HAP-1 (cell line): ENCODE results near the gene PTAFR.
"Not testable (repeated sequence)": the region's sequence is repeated elsewhere in the genome, so short reads cannot be mapped to it uniquely, and the experiment has no call there.

Experiments
- DNase-seq, 2 experiments: peaks; one replicate each; pipeline ENCODE4 v3.0.0-alpha.2; 2016 to 2020; ENCODE audit warnings: low spot score in 2 of 2
- H3K27me3 ChIP-seq: fragments of 250-450 bp; sonication (Bioruptor Pico); 2 replicates; pipeline ENCODE4 v1.5.1; 2020; ENCODE audit warnings: low read depth, mild to moderate bottlenecking, moderate library complexity
- H3K36me3 ChIP-seq: fragments of 250-450 bp; sonication (Bioruptor Pico); replicated peaks from 2 replicates; pipeline ENCODE4 v1.5.1; 2020; ENCODE audit warnings: mild to moderate bottlenecking
- H3K4me1 ChIP-seq: fragments of 250-450 bp; sonication (Bioruptor Pico); 2 replicates; pipeline ENCODE4 v1.5.1; 2020; ENCODE audit warnings: mild to moderate bottlenecking
- H3K4me3 ChIP-seq: fragments of 250-450 bp; sonication (Bioruptor Pico); 2 replicates; pipeline ENCODE4 v1.5.1; 2020; ENCODE audit warnings: mild to moderate bottlenecking, moderate library complexity
- H3K9me3 ChIP-seq: fragments of 250-450 bp; sonication (Bioruptor Pico); 2 replicates; pipeline ENCODE4 v1.5.1; 2020; ENCODE audit warnings: mild to moderate bottlenecking, moderate library complexity
- in situ Hi-C: fragments of 300-500 bp; cut with MboI; formaldehyde crosslinking; loops from 3 replicates; pipeline ENCODE4 v1.14.3; 2020; ENCODE audit warnings: low sequenced_read_pairs, inconsistent platforms, mixed read lengths

Gene PTAFR

DNA sequence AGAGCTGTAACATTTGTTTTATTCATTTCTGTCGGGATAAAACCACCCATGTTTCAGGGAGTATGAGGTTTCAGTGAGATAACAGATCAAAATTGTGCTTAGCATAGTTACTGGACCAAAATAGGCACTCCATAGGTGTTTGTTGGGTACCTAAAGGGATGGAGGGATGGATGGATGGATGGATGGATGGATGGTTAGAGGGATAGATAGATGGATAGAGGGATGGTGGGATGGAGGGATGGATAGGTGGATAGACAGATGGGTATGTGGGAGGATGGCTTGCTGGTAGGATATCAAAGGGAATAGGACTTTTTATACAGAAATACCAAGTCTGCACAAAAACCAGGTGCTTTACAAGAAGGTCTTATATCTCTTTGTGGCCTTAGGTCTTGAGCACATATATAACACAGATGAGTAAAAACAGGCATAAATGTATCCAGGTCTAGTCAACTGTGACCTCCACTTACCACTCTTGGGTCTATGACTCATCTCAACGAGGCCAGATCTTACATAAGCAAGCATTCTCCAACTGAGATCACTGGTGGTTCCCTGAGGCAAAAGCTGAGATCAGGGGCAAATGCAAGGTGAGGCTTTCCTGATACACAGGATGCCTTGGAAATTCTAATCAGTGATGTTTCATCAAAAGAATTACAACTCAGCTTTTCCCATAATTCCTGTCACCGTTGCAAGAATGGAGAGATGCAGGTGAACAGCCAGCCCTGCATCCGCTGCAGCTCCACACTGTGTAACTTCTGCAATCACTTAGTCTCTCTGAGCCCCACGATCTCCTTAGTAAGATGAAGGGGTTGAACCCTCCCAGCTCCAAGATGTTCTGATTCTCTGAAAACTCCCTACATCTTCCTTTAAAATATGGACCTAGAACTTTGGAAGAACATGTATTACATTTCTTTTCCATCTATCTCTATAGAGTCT, 32.0 kb downstream of the PTAFR start:
- H3K4me1 ChIP-seq = no peaks in the 10 kb centered on the region

DNA sequence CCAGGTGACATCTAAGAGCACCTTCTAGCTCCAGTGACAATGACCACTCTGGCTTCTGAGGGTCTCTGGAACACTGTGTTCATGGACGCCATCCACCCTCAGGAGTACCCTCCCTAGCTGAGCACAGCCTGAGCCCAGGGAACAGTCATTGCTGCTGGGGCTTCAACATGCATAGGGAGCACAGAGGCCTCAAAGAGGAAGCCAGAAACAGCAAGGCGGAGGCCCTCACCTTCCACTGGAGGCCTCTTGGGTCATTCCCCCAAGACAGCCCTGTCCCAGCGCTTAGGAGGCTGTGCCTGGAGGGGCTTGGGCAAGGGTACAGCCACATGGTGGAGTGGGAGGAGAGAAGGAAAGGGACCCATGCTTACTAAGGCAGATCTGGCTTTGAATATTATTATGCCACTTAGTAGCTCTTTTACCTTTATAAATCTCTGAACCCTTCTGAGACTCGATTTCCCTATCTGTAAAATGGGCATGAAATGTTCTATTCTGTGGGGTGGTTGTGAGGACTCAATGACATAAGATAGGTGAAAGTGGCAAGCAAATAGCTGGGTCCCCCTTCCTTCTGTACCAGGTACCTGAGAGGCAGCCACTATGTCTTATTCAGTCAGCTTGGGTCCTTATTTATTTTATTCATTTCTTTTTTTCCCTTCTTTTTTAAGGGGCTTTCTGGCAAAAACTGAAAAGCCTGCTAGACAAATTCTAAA, 32.8 kb downstream of the PTAFR start:
- in situ Hi-C loops = no loop called here
- Histone ChIP-seq H3K36me3 (no peaks in the 10 kb centered on the region), H3K4me1 (no peaks in the 10 kb centered on the region), H3K4me3 (no peak overlapping the region), H3K27me3 (no peaks in the 10 kb centered on the region), H3K9me3 (no peaks in the 10 kb centered on the region)
- DNase-seq = no peak

More for the DNA sequence above, 32.0 kb downstream of the PTAFR start:
- Histone ChIP-seq H3K36me3 (no peaks in the 10 kb centered on the region), H3K4me3 (no peak overlapping the region), H3K27me3 (no peaks in the 10 kb centered on the region), H3K9me3 (no peaks in the 10 kb centered on the region)
- DNase-seq = no peak
- in situ Hi-C loops = no loop called here

GRCh38 chr1:28141685-28142084, 34.8 kb downstream of the PTAFR start:
- H3K27me3 ChIP-seq = no peaks in the 10 kb centered on the region
- DNase-seq = no peak
- H3K4me1 ChIP-seq = no peaks in the 10 kb centered on the region
- H3K36me3 ChIP-seq = no peaks in the 10 kb centered on the region
- in situ Hi-C loops = no loop called here
- no peaks in the 10 kb centered on the region for H3K9me3 ChIP-seq
- no peak overlapping the region for H3K4me3 ChIP-seq

DNA sequence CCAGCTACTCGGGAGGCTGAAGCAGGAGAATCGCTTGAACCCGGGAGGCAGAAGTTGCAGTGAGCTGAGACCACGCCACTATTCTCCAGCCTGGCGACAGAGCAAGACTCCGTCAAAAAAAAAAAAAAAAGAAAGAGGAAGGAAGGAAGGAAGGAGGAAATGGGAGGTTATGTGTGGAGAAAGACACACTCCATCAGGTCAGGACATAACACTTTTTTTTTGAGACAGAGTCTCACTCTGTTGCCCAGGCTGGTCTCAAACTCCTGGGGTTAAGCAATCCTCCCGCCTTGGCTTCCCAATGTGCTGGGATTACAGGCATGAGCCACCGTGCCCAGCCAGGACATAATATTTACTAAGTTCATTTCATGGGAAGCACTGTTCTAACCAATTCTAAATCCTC, 36.6 kb downstream of the PTAFR start:
- H3K27me3 ChIP-seq, H3K4me1 ChIP-seq, in situ Hi-C loops, H3K36me3 ChIP-seq, H3K4me3 ChIP-seq, DNase-seq, H3K9me3 ChIP-seq: not testable (repeated sequence)

DNA sequence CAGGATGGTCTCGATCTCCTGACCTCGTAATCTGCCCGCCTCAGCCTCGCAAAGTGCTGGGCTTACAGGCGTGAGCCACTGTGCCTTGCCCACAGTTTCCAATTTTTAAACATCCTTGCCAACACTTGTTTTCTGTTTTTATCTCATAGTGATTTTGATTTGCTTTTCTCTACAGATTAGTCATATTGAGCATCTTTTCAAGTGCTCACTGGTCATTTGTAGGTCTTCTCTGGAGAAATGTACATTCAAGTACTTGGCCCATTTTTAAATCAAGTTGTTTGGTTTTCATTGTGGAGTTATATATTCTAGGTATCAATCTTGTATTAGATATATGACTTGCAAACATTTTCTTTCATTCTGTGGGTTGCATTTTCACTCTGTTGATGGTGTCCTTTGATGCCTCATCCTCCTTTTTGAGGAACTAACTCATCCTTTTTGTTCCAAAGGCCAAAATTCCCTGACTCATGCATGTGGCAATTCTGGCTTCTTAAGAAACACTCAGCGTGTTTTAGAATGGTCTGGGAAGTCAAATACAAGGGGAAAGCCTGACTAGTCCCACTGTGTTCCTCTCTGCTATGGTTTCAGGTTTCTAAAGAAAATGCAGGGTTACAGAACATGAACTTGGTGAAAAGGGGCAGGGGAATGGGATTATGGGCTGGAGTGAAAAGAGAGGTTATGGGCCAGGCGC, 37.3 kb downstream of the PTAFR start:
- in situ Hi-C loops = no loop called here
- Histone ChIP-seq H3K4me3 (no peak overlapping the region), H3K9me3 (no peaks in the 10 kb centered on the region), H3K4me1 (no peaks in the 10 kb centered on the region), H3K27me3 (no peaks in the 10 kb centered on the region), H3K36me3 (no peaks in the 10 kb centered on the region)
- no peak for DNase-seq

- Histone ChIP-seq H3K27me3 (no peaks in the 10 kb centered on the region), H3K4me1 (no peaks in the 10 kb centered on the region), H3K4me3 (no peak overlapping the region), H3K36me3 (no peaks in the 10 kb centered on the region), H3K9me3 (no peaks in the 10 kb centered on the region)
- in situ Hi-C loops = no loop called here
- no peak for DNase-seq
These were observed 39.4 kb downstream of the PTAFR start for GRCh38 chr1:28136922-28137613.

DNA sequence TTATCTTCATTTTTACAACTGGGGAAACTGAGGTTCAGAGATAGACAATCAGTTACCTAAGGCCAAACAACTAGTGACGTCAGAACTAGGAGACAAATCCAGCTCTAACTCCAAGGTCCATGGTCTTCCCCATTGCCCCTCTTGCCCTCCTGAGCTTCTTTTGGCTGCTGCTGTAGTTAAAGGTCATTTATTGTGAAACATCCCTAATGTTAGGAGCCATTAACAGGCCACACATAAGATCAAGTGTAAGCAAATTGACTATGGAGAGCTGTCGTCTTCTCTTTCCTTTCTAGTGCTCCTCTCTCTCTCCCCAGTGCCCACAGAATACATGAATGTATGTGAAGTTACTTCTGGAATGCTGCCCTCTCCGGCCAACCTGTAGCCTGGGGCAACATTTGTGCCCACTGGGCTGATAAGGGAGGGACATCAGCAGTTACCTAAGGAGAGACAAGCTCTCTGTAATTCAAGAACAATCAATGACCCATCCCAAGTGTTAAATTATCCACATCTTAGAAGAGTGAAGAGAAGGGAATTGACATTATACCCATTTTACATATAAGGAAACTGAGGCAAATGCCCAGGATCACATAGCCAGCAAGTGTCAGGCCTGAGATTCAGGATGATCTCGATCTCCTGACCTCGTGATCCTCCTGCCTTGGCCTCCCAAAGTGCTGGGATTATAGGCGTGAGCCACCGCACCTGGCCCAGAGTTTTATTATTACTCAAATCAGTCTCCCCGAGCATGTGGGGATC, 40.1 kb downstream of the PTAFR start:
- in situ Hi-C loops = no loop called here
- no peaks in the 10 kb centered on the region for H3K9me3 ChIP-seq
- no peaks in the 10 kb centered on the region for H3K27me3 ChIP-seq
- H3K4me3 ChIP-seq = no peak overlapping the region
- no peaks in the 10 kb centered on the region for H3K36me3 ChIP-seq
- H3K4me1 ChIP-seq = no peaks in the 10 kb centered on the region
- no peak for DNase-seq

- Histone ChIP-seq H3K9me3 (no peaks in the 10 kb centered on the region), H3K4me3 (no peak overlapping the region), H3K36me3 (no peaks in the 10 kb centered on the region), H3K27me3 (no peaks in the 10 kb centered on the region), H3K4me1 (no peaks in the 10 kb centered on the region)
- no peak for DNase-seq
- in situ Hi-C loops = no loop called here
These were observed 40.9 kb downstream of the PTAFR start for GRCh38 chr1:28135371-28136168.

DNA sequence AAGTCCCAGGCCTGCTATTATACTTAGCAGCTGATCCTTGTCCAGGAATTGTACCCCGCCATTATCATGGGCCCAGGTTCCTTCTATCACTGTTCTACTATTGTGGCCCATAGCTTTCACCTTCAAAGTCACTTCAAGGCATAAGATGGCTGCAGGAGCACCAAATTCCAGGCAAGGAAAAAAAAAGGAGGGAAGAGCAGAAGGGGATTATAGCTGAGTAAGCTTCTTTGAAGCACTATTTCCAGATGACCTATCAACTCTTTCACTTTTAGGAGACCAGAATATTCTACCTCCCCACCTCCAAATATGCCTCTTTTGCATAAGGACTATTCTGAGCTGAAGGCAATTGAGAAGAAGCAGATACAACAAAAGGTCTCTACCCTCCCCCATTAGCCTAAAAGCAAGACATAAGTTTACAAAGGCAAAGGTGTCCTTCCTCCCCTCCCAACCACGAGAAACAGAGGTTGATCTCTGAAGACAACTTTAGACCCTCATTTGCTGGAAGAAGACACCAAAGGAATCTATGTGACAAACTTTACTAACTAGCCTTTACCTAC, 41.8 kb downstream of the PTAFR start:
- Histone ChIP-seq H3K36me3 (no peaks in the 10 kb centered on the region), H3K27me3 (peaks cover 6% of the 10 kb centered on the region; the same call in 1 of the 2 replicates), H3K9me3 (no peaks in the 10 kb centered on the region), H3K4me3 (no peak overlapping the region), H3K4me1 (no peaks in the 10 kb centered on the region)
- no peak for DNase-seq
- in situ Hi-C loops = no loop called here

- Histone ChIP-seq H3K4me3 (no peak overlapping the region), H3K4me1 (no peaks in the 10 kb centered on the region), H3K36me3 (no peaks in the 10 kb centered on the region), H3K9me3 (no peaks in the 10 kb centered on the region), H3K27me3 (peaks cover 8% of the 10 kb centered on the region)
- in situ Hi-C loops = no loop called here
- no peak for DNase-seq
These were observed 44.0 kb downstream of the PTAFR start for GRCh38 chr1:28132171-28133167.

DNA sequence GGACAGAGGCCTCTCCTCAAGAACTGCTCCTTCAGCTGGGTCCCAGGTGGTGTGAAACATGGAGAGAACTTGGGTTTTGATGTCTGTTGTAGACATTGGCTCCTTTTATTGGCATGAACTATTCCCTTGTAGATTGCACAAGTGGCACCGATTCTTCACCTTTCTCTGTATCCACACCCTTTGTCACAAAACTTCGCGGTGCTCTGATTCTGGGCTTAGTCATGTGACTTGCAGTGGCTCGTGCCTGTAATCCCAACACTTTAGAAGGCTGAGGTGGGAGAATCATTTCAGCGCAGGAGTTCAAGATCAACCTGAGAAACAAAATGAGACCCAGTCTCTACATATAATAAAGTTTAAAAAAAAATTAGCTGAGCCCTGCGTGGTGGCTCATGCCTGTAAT, 45.6 kb downstream of the PTAFR start:
- H3K4me3 ChIP-seq = no peak overlapping the region
- in situ Hi-C loops = no loop called here
- H3K4me1 ChIP-seq = no peaks in the 10 kb centered on the region; the same call in 1 of the 2 replicates

More for the DNA sequence above, 45.6 kb downstream of the PTAFR start:
- H3K9me3 ChIP-seq = no peaks in the 10 kb centered on the region
- no peaks in the 10 kb centered on the region for H3K36me3 ChIP-seq
- no peak for DNase-seq
- H3K27me3 ChIP-seq = peaks cover 20% of the 10 kb centered on the region
